Hepatocyte (in vitro differentiated cells): ENCODE data around the gene PTTG1IP. TPM values are rescaled to one million over a fixed set of nuclear protein-coding genes. Genes with fewer than 3 reads are reported as not detected.

Source experiments
- DNase-seq: peaks from one replicate; pipeline ENCODE4 v3.0.0-alpha.2; 2016; ENCODE audit warnings: low spot score
- H2AFZ ChIP-seq: fragments of 200-600 bp; sonication (generic); 2 replicates; pipeline ENCODE4 v1.6.0; 2016; ENCODE audit warnings: antibody characterized with exemption, mild to moderate bottlenecking
- H3K27ac ChIP-seq: fragments of 200-600 bp; sonication (generic); 2 replicates; pipeline ENCODE4 v1.5.1; 2016; ENCODE audit warnings: mild to moderate bottlenecking
- H3K27me3 ChIP-seq: fragments of 200-600 bp; sonication (generic); 2 replicates; pipeline ENCODE4 v1.6.1; 2016
- H3K36me3 ChIP-seq: fragments of 200-600 bp; sonication (generic); replicated peaks from 2 replicates; pipeline ENCODE4 v1.5.1; 2016; ENCODE audit warnings: low read depth; ENCODE audit not compliant: insufficient read depth
- H3K4me1 ChIP-seq: fragments of 200-600 bp; sonication (generic); 2 replicates; pipeline ENCODE4 v1.5.1; 2016; ENCODE audit warnings: mild to moderate bottlenecking, moderate library complexity; ENCODE audit not compliant: insufficient read depth
- H3K4me2 ChIP-seq: fragments of 200-600 bp; sonication (generic); 2 replicates; pipeline ENCODE4 v1.6.0; 2016
- H3K4me3 ChIP-seq: fragments of 200-600 bp; sonication (generic); 2 replicates; pipeline ENCODE4 v1.5.1; 2016; ENCODE audit warnings: mild to moderate bottlenecking
- H3K79me2 ChIP-seq: fragments of 200-600 bp; sonication (generic); 2 replicates; pipeline ENCODE4 v1.6.0; 2017; ENCODE audit warnings: mild to moderate bottlenecking
- H3K9me2 ChIP-seq: fragments of 200-600 bp; sonication (generic); replicated peaks from 2 replicates; pipeline ENCODE4 v1.6.0; 2017; ENCODE audit warnings: mild to moderate bottlenecking; ENCODE audit not compliant: insufficient read depth
- H3K9me3 ChIP-seq: fragments of 200-600 bp; sonication (generic); 2 replicates; pipeline ENCODE4 v1.5.1; 2016; ENCODE audit warnings: low read depth, mild to moderate bottlenecking
- H4K20me1 ChIP-seq: fragments of 200-600 bp; sonication (generic); 2 replicates; pipeline ENCODE4 v1.6.0; 2016; ENCODE audit warnings: mild to moderate bottlenecking; ENCODE audit not compliant: insufficient read depth, poor library complexity, severe bottlenecking
- CTCF ChIP-seq: fragments of 200-600 bp; sonication (generic); IDR thresholded peaks from 2 replicates; pipeline ENCODE4 v1.5.1; 2016; ENCODE audit warnings: antibody characterized with exemption, mild to moderate bottlenecking; ENCODE audit not compliant: poor library complexity
- EZH2 ChIP-seq: fragments of 200-600 bp; sonication (generic); IDR thresholded peaks from 2 replicates; pipeline ENCODE4 v1.6.1; 2016; ENCODE audit warnings: antibody characterized with exemption, mild to moderate bottlenecking, borderline replicate concordance
- EZH2phosphoT487 ChIP-seq: fragments of 200-600 bp; sonication (generic); IDR thresholded peaks from one replicate; pipeline ENCODE4 v1.6.1; 2018; ENCODE audit warnings: antibody characterized with exemption, mild to moderate bottlenecking, low read depth, moderate library complexity; ENCODE audit not compliant: unreplicated experiment, severe bottlenecking
- WGBS: methylation state at CpG from one replicate; pipeline ENCODE4 v1.1.6; 2016; ENCODE audit warnings: low lambda C conversion rate; ENCODE audit errors: missing lambda C conversion rate; 5-methylcytosine and 5-hydroxymethylcytosine counted together
- polyA plus RNA-seq: library from polyadenylated mRNA; unstranded; fragments of >200 nt; fragmentation: Nextera tagmentation; extraction: Ambion mirVana; gene quantifications from 2 replicates; pipeline ENCODE4 v1.2.1, GENCODE V29; 2016
- total RNA-seq: library from RNA; depleted of rRNA; stranded (reverse); fragments of >200 nt; gene quantifications from 2 replicates; pipeline ENCODE4 v1.2.3, GENCODE V29; 2014

The PTTG1IP gene
- total and polyA plus RNA-seq, 2 experiments from 2014 or later, result 344 to 362 TPM

DNA sequence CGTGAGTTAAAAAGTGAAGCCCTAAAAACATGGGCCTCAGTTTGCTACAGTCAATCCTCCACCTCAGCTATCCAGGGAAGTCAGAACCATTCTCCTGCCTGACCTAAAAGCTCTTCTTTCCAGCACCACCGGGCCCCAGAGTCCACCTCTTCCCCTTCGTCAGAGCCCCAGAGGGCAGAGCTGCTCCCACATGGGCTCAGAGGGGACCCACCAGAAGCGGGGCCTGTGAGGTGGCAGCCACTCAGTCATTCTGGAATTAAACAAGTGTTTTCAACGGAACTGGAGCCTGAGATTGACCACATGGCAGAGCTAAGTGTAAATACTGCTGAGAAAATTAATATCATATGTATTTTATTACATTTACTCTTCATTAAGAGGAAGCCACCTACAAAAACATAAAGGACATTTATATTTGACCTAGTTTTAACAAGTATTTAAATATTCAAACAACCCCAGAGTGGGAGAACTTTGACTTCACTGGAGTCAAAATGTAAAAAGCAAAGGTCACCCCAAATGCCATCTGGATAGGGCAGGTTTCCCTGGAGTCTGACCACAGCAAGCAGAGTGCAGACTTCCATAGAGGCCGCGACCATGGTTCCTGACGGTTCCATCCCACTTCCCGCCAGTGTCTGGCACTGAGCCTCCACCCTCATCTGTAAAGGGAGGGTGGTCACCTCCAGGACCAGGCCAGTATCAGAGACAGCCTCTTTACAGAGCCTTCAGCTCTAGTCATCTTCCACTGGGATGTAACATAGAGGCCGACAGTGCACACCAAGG lies 57.5 kb downstream of the PTTG1IP start:
- Histone ChIP-seq H3K4me3 (no peak overlapping the region), H3K9me2 (no peaks in the 10 kb centered on the region), H3K4me2 (no peak overlapping the region), H4K20me1 (peaks cover 35% of the 10 kb centered on the region), H3K9me3 (no peaks in the 10 kb centered on the region), H3K36me3 (no peaks in the 10 kb centered on the region), H3K4me1 (peaks cover 8% of the 10 kb centered on the region), H3K79me2 (peaks cover 62% of the 10 kb centered on the region), H3K27me3 (no peaks in the 10 kb centered on the region), H3K27ac (no peak overlapping the region), H2AFZ (no peak overlapping the region)
- no peak for TF ChIP-seq EZH2
- TF ChIP-seq CTCF, result no peak
- TF ChIP-seq EZH2phosphoT487, result no peak
- 83% methylated on average over 10 of the region's 10 CpGs for WGBS
- peak; percentile 31 for DNase-seq

DNA sequence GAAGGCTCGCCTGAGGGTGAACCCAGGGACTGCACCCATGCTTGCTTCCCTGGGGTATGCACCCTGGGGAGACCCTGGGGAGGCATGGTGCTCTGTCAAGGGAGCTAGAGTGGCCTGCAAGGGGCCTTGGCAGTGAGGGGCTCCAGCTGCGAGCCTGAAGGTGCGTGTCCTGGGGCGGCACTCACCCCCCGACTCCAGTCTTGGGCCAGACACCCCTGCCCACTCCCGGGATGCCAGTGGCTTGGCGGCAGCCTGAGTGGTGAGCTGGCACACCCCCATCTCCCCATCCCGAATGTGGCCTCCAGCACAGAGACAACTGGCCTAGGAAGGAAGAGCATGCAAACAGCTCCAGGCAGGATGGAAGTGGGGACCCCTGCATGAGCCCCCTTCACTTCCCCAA lies 58.3 kb downstream of the PTTG1IP start:
- no peak for DNase-seq
- peaks cover 35% of the 10 kb centered on the region for H4K20me1 ChIP-seq

GRCh38 chr21:44814498-44815023 lies 58.9 kb downstream of the PTTG1IP start:
- H3K79me2 ChIP-seq, result peaks cover 62% of the 10 kb centered on the region
- no peaks in the 10 kb centered on the region for H3K27me3 ChIP-seq
- H4K20me1 ChIP-seq, result peaks cover 35% of the 10 kb centered on the region
- no peak overlapping the region for H3K27ac ChIP-seq
- no peak overlapping the region for H3K4me2 ChIP-seq
- 92% methylated on average over 11 of the region's 11 CpGs for WGBS
- TF ChIP-seq CTCF (no peak), EZH2phosphoT487 (no peak), EZH2 (no peak)
- no peaks in the 10 kb centered on the region for H3K9me3 ChIP-seq
- no peaks in the 10 kb centered on the region for H3K36me3 ChIP-seq
- H3K9me2 ChIP-seq, result no peaks in the 10 kb centered on the region
- no peak overlapping the region for H3K4me3 ChIP-seq
- peaks cover 8% of the 10 kb centered on the region for H3K4me1 ChIP-seq
- H2AFZ ChIP-seq, result no peak overlapping the region
- no peak for DNase-seq

More for the DNA sequence above, 58.3 kb downstream of the PTTG1IP start:
- Histone ChIP-seq H3K4me1 (peaks cover 8% of the 10 kb centered on the region), H3K27ac (no peak overlapping the region), H3K9me3 (no peaks in the 10 kb centered on the region), H2AFZ (no peak overlapping the region), H3K9me2 (no peaks in the 10 kb centered on the region), H3K36me3 (no peaks in the 10 kb centered on the region), H3K4me3 (no peak overlapping the region), H3K4me2 (no peak overlapping the region), H3K27me3 (no peaks in the 10 kb centered on the region), H3K79me2 (peaks cover 62% of the 10 kb centered on the region)
- TF ChIP-seq EZH2 (no peak), EZH2phosphoT487 (no peak), CTCF (no peak)
- 89% methylated on average over 8 of the region's 8 CpGs for WGBS
